GM19395 (cell line): ENCODE measurements around the gene GLS2.
"Not testable (repeated sequence)": the region's sequence is repeated elsewhere in the genome, so short reads cannot be mapped to it uniquely, and the experiment has no call there.

ENCODE experiments used
- ATAC-seq: cut with Tn5 transposase; IDR thresholded peaks from one replicate; pipeline ENCODE4 v1.9.1; 2021; ENCODE audit warnings: mild to moderate bottlenecking, moderate library complexity; ENCODE audit not compliant: unreplicated experiment

The GLS2 gene

DNA sequence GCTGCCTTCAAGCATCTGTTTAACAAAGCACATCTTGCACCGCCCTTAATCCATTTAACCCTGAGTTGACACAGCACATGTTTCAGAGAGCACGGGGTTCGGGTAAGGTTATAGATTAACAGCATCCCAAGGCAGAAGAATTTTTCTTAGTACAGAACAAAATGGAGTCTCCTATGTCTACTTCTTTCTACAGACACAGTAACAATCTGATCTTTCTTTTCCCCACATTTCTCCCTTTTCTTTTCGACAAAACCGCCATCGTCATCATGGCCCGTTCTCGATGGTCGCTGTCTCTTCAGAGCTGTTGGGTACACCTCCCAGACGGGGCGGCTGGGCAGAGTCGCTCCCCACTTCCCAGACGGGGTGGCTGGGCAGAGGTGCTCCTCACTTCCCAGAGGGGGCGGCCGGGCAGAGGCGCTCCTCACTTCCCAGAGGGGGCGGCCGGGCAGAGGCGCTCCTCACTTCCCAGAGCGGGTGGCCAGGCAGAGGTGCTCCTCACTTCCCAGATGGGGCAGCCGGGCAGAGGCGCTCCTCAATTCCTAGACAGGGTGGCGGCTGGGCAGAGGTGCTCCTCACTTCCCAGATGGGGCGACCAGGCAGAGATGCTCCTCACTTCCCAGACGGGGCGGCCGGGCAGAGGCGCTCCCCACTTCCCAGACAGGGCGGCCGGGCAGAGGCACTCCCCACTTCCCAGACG is 5.6 kb upstream of the GLS2 start:
- ATAC-seq: not testable (repeated sequence)

DNA sequence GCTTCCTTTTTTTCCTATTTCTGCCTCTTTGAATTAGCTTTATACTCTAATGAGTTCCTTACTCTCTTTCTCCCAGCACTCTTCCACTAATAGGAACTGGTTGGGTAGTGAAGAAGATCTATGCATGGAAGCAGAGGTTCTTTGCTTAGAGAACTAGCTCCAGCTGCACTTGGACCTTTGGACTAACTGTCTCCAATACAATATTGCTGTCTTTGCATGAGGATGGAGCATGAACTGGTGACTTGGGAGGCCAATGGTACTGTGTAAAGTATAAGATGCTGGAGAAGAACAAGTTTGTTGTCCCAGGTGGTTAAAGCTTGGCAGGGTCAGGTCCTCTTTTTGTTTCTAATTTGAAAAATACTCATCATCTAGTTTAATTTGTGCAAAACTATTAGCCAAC is 2.4 kb upstream of the GLS2 start:
- no peak for ATAC-seq

DNA sequence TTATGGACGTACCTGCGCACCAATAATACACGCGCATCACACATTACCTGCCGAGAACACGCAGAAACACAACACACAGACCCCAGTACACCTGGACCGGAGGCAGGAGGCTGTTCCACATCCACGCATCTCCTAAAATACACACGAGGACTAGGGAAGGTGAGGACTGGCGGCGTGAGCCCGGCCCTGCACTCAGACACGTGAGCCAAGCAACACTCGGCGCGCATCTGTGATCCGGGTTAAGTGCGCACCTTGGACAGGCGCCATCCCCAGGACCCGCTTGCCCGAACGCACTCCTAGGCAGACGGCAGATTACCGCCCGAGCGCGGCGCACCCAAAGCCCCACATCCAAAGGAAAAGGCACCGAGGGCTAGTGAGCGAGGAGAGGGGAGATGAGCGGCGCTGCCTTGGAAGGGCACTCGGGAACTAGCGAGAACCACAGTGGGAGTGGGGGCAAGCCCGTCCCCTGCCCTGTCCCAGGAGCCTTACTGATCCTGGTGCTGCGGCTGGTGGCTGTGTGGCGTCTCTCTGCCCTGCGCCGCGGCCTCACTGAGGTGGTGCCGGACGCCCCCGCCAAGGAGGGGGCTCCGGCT is 417 bp downstream of the GLS2 start:
- peak; percentile 34 for ATAC-seq

DNA sequence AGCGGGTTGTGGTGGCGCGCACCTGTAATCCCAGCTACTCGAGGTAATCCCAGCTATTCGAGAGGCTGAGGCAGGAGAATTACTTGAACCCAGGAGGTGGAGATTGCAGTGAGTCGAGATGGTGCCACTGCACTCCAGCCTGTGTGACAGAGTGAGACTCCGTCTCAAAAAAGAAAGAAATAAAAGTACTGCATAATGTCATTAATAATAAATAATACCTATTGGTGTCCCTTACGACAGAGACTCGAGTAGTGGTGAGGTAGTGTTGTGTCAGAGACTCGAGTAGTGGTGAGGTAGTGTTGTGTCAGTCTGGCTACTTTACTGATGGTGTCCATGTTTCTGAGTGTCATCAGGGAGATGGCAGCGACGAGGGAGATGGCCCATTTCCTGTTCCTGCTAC is 1.3 kb downstream of the GLS2 start:
- no peak for ATAC-seq

DNA sequence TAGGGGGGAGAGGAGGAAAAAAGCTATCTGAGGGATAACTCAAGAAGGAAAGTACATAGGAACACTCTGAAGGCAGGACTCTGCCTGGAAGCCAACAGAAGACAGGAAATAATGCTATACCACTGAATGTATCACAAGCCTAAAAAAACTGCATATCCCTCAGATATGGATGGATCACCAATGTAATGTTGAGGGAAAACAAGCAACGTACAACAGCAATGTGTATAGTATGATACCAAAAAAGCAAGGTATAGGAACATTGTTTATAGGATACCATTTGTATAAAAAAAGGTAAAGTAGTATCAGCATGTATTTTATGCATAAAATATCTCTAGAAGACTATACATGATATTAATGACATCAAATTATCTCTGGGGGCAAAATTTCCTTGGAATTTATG is 3.4 kb downstream of the GLS2 start:
- ATAC-seq: no peak

DNA sequence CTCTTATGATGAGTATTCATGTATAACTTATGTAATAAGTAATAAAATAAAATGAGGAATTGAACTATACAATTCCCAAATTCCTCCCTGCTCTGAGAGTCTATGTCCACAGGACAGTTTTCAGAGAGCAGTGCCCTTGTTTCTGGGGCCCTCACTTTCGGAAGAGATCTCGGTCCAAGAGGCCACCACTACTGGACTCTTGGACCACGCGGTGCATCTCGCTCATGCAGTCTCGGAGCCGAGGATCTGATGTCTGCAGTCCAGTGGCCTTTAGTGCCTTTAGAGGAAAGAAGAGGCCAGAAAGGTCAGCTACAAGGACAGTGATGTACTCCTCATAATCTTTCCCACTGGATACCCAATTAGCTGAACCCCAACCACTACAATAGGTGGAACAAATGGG is 8.3 kb downstream of the GLS2 start:
- ATAC-seq: no peak

DNA sequence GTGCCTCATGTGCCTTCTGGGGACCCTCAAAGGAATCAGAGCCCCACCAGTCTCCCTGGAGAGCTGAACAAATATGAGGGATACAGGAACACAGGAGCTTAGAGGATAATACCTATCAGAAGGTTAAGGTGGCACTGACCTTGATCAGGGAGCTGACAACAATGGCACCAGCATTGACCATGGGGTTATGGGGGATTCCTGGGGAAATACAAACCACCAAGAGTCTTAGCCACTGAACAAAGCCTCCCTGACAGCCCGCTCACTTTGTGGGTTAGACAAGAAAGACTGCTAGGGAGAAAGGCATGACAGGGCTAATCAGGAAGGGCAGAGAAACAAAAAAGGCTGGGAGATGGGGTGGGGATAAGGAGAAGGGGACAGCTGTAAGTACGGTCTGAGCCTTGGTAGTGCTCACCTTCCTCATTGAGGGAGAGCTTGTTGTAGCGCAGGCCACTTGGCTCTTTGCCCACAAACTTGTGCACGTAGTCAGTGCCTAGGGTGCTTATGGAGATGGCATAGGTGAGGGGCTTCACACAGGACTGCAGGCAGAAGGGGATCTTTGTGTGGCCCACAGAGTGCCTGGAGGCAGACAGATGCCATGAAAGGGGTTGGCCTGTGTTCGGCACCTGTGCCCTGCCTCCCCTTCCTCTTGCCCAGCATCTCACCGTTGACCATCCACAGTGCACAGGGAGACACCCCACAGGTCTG is 10.3 kb downstream of the GLS2 start:
- ATAC-seq: no peak

DNA sequence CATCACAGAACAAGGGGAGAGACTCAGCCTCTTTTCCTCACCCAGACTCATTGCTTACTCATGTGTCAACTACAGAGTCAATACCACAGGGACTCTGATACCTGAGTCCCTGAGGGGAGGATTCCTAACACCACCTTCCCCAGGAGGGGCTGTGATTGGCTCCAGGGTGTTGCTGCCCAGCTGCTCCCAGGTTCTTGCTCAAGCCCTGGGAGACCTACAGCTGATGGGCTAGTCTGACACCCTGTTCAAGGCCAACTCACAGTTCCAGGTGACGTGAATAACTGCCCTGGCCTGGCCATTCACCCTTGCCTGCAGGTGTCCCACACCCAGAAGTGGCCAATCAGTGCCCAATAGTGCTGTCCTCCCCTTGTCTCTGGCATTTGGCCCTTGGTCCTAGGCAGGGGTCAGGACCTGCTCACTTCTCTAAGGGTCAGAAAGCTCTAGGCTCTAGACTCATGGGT is 11.0 kb downstream of the GLS2 start:
- no peak for ATAC-seq

DNA sequence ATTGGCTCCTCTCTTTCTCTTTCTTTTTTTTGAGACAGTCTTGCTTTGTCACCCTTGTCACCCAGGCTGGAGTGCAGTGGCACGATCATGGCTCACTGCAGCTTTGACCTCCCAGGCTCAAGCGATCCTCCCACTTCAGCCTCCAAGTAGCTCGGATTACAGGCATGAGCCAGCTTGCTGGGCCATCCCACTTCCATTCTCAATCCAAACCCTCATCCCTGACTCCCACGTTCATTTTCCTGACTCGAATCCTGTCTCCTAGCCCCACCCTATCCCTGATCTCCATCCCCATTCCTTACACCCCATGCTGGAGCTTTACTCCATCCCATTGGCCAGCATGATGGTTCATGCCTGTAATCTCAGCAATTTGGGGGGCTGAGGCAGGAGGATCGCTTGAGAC is 11.8 kb downstream of the GLS2 start:
- ATAC-seq: no peak

DNA sequence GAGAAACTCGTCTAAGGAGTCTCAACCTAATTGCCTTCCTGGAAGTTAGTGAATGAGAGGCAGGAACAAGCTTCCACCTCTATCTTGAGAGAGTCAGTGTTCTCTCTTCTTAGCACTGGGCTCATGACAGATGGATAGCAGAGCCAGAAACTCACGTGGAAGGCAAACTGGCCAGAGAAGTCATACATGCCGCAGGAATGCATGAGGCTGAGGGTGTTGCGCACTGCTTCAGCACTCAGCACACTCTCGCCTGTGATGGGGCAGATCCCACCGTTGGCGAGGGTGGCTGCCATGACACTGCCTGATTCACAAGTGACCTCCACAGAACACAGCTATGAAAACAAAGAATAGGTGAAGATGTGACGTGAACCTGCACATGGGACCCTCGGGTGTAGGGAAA is 13.6 kb downstream of the GLS2 start:
- no peak for ATAC-seq

DNA sequence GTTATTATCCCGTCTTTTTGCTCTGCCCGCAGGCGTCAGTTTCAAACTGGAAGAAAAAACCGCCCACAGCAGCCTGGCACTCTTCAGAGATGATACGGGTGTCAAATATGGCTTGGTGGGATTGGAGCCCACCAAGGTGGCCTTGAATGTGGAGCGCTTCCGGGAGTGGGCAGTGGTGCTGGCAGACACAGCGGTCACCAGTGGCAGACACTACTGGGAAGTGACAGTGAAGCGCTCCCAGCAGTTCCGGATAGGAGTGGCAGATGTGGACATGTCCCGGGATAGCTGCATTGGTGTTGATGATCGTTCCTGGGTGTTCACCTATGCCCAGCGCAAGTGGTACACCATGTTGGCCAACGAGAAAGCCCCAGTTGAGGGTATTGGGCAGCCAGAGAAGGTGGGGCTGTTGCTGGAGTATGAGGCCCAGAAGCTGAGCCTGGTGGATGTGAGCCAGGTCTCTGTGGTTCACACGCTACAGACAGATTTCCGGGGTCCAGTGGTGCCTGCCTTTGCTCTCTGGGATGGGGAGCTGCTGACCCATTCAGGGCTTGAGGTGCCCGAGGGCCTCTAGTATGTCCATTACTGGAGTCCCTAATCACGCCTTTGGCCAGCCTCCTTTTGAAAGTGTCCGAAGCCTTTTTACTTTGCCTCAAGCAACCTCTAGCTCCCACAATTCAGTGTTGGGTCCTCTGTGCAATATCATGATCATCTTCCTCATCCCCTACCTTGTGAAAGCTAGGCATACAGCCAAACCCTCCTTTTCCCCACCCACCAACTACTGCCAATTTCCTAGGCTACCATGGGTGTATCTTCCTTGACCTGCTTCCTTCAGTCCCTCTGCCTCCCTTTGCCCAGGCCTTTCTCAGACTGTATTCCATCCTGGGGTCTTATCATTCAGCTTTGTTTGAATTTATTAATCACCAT is 18.7 kb downstream of the GLS2 start:
- ATAC-seq: no peak

DNA sequence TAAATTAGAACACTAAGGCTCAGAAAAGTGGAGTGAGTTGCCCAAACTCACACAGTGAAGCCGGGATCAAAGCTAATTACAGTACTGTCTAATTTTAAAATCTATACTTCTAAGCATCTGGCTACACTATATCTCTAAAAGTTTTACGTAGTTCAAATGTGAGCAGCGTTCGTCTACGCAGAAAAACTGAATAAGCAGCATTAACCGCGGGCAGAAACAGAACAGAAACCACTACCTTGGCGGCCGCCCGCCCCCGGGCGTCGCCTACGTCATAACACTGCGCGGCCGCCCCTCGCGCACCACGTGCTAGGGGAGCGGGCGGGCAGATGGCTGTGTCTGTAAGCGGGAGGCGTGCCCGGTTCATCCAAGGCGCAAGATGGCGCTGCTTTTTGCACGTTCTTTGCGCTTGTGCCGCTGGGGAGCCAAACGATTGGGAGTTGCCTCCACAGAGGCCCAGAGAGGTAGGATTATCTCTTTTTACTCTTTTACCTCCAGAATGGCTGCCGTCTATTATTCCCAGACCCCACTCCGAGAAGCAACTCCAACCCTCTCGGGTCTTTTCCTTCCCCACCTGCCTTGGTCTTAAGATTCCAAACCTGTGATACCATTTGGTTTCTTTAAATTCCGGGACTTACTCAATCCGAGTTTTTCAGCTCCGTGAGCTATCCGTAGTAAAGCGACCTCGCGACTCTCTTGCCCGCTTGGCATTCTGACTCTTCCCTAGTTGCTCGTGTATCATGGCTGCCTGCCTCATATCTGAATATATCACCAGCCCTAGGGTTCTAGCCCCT is 19.6 kb downstream of the GLS2 start, which contains the start of gene SPRYD4:
SPRYD4 (plus strand) TSS at position 363 of the 791 bp plus-strand sequence; CDS start at position 377, 14 bp downstream.
- peak; percentile 79 for ATAC-seq

DNA sequence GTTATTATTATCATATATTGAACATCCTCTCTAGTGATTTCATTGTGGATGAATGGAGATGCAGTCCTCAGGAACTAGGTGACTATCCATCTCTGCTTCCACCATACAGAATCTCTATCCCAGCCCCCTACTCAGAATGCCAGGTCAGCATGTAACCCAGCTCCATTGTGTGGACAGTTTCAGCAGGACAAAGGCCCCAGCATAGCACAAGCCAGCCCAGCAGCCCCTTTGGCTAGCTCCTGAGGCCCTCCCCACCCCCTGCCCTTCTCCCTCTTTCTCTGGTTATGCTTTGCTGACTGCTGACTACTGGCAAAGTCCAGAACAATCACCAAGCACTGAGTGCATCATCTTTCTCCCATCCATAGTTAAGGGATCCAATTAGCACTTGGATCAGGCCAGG is 25.4 kb downstream of the GLS2 start:
- no peak for ATAC-seq

DNA sequence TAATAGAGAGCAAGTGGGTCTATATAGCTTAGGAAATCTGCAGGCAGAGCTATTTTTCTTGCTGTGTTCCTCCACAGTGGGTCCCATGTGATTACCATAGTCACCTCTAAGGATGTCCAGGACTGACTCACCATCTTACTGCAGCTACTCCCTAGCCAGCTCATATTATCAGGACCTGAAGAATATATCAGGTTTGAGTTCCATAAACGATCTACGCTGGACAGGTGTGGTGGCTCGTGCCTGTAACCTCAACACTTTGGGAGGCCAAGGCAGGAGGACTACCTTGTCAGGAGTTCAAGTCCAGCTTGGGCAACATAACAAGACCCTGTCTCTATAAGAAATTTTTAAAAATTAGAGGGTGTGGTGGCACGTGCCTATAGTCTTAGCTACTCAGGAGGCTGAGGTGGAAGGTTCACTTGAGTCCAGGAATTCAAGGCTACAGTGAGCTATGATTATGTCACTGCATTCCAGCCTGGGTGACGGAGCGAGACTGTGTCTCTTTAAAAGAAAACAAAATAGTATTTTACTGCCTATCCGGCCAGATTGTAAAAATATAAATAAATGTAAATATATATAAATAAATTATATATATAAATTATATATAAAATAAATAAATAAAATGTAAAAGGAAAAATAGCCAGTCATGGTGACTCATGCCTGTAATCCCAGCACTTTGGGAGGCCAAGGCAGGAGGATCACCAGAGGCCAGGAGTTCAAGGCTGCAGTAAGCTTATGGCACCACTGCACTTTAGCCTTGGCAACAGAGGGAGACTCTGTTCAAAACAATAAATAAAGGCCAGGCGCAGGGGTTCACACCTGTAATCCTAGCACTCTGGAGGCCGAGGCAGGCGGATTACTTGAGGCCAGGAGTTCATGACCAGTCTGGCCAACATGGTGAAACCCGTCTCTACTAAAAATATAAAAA is 26.5 kb downstream of the GLS2 start:
- no peak for ATAC-seq

DNA sequence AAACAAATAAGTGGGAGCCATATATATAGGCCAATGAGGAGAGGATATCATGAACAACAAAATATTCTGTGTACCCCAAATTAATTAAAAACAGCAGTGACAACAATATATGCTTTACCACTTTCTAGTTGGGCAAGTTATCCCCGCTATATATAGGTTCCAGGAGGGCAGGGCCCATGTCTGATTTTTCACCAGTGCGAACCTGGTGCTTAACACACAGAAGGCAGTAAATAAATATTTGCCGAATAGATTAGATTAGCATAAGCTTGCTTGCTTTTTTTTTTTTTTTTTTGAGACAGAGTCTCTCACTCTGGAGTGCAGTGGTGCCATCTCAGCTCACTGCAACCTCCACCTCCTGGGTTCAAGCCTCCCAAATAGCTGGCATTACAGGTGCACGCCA is 30.1 kb downstream of the GLS2 start:
- no peak for ATAC-seq

DNA sequence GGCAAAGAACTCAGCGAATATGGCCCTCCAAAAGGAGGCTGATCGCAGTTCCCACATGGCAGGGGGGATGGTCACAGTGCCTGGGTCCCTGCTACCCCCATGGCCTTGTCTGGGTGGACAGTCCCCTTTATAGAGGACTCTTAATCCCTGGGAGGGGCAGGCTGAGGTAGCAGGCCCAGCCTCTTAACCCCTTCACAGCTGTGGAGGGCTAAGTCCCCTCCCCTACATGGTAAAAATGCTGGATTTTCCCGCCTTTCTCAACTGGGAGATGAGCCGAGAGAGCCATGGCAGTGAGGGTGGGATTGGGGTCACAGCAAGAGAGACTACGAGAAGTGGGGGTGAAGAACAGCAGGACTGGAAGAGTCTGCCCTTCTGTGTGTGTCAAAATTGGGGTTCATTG is 33.4 kb downstream of the GLS2 start, which contains the start of gene MIP:
MIP (minus strand) TSS at position 101 of the 400 bp plus-strand sequence; CDS start at position 57, 44 bp downstream.
- ATAC-seq: no peak

DNA sequence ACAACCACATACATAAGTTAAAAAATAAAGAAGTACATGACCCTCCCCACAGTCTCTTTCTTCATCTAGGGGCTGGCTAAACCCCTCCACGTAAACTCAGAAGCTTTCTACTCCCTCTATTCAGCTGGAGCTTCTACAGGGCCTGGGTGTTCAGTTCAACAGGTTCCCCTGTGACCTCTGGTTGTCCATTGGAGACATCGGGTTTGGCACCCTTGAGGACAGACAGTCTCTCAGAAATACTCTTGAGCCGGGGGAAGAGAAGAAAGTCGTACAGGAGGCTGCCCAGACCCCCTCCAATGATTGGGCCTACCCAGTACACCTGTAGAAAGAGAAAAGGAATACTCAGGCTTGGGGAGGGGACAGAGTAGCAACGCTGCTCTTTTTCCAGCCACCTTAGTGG is 36.8 kb downstream of the GLS2 start:
- ATAC-seq: no peak

DNA sequence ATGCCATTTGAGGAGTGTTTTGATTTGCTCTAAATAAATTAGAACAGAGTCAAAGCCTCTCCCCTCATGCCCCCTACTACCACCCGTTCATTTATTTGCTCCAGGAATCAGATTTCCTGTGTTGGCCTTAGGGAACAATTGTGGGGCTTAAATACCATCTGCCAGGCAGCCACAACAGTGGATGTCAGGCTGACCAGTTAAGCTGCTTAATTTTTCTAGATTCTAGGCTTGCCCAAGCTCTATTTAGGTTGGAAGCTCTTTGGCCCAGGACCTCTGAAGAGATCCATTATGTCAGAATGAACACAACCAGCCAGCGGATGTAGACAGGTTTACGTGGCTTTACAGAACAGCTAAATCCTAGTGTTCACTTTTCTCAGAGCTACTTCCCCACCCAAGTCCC is 37.7 kb downstream of the GLS2 start:
- no peak for ATAC-seq

DNA sequence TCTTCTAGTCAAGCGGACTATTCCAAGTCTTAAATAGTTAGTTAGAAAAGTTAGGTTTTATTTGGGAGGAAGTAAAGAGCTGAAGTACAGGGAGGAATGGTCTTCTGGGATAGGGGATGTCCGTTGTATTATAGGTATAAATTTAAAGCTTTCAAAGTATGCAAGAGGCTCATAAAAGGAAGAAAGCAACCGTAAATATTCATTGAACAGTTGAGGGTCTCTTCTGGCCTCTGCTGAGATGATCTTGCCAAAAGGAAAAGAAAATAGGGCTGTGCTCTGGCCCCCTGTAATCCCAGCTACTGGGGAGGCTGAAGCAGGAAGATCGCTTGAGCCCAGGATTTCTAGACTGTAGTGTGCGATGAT is 38.4 kb downstream of the GLS2 start:
- ATAC-seq: peak; percentile 9
